Nephron (organoid): Measurements from ENCODE around the gene PTCD1.

Experiments used
- H3K27ac Mint-ChIP-seq, 3 experiments: 2 replicates each; pipeline ENCODE4 v1.8.0; 2020; ENCODE audit warnings: mixed read lengths in 3 of 3, mild to moderate bottlenecking in 2 of 3, moderate library complexity in 1 of 3
- H3K27me3 Mint-ChIP-seq: 2 replicates; pipeline ENCODE4 v1.8.0; 2021; ENCODE audit warnings: low read depth, mild to moderate bottlenecking, moderate library complexity, mixed read lengths
- H3K36me3 Mint-ChIP-seq: 2 replicates; pipeline ENCODE4 v1.8.0; 2020; ENCODE audit warnings: low read depth, mixed read lengths
- H3K4me1 Mint-ChIP-seq: 2 replicates; pipeline ENCODE4 v1.8.0; 2020; ENCODE audit warnings: mixed read lengths
- H3K4me3 Mint-ChIP-seq, 3 experiments: 2 replicates each; pipeline ENCODE4 v1.8.0; 2020; ENCODE audit warnings: mild to moderate bottlenecking in 3 of 3, mixed read lengths in 3 of 3, moderate library complexity in 2 of 3
- H3K9me3 Mint-ChIP-seq: 2 replicates; pipeline ENCODE4 v1.8.0; 2020; ENCODE audit warnings: mixed read lengths
- TF ChIP-seq, protein P1 (sequence below), 3 experiments: fragments of 200-600 bp; sonication (generic); IDR thresholded peaks; one replicate each; pipeline ENCODE4 v1.5.0; 2021; ENCODE audit warnings: antibody characterized with exemption in 3 of 3; ENCODE audit not compliant: unreplicated experiment in 3 of 3

The PTCD1 gene

DNA sequence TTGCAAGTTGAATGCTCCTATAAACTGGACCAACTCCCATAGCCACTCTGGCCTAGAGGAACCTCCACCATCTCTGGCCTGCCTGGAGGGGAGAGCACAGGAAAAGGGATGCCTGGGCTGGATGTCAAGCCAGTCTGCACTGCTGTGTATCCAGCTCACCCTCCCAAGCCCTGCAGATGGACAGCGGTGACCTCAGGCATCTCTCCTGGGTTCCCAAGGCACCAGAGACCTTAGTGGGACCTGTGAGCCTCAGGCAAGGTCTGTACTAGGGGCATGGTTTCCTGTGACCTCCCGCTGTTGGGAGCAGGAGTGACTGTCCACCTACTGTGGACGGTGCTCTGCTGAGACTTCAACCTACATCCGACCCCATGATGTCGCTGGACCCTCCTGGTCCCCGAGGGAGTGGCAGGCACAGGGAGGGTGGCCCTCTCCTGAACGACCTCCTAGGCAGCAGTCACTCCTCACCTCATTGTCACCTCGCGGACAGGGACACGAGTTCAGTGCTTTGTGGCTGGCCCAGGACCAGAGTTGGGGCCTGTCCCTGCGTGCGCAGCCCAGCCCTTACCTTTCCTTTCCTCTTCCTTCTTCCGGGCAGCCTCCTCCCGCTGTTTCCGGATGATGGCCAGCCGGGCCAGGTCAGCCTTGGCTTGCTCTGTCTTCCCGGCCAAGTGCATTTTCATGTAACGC is 41.2 kb downstream of the PTCD1 start:
- peak overlapping the region in 1 of 3 experiments; percentile 37 for H3K4me3 Mint-ChIP-seq
- no peaks in the 10 kb centered on the region for H3K9me3 Mint-ChIP-seq
- H3K36me3 Mint-ChIP-seq: peaks cover 47% of the 10 kb centered on the region
- H3K27me3 Mint-ChIP-seq: no peaks in the 10 kb centered on the region
- TF ChIP-seq, protein P1, sequence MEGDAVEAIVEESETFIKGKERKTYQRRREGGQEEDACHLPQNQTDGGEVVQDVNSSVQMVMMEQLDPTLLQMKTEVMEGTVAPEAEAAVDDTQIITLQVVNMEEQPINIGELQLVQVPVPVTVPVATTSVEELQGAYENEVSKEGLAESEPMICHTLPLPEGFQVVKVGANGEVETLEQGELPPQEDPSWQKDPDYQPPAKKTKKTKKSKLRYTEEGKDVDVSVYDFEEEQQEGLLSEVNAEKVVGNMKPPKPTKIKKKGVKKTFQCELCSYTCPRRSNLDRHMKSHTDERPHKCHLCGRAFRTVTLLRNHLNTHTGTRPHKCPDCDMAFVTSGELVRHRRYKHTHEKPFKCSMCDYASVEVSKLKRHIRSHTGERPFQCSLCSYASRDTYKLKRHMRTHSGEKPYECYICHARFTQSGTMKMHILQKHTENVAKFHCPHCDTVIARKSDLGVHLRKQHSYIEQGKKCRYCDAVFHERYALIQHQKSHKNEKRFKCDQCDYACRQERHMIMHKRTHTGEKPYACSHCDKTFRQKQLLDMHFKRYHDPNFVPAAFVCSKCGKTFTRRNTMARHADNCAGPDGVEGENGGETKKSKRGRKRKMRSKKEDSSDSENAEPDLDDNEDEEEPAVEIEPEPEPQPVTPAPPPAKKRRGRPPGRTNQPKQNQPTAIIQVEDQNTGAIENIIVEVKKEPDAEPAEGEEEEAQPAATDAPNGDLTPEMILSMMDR (IDR thresholded peaks at IDR 0.05; ENCODE audit: unreplicated experiment in 3 of 3): no peak
- H3K4me1 Mint-ChIP-seq: peaks cover 16% of the 10 kb centered on the region
- peak overlapping the region; percentile 32 to 59 (median 52) for H3K27ac Mint-ChIP-seq

DNA sequence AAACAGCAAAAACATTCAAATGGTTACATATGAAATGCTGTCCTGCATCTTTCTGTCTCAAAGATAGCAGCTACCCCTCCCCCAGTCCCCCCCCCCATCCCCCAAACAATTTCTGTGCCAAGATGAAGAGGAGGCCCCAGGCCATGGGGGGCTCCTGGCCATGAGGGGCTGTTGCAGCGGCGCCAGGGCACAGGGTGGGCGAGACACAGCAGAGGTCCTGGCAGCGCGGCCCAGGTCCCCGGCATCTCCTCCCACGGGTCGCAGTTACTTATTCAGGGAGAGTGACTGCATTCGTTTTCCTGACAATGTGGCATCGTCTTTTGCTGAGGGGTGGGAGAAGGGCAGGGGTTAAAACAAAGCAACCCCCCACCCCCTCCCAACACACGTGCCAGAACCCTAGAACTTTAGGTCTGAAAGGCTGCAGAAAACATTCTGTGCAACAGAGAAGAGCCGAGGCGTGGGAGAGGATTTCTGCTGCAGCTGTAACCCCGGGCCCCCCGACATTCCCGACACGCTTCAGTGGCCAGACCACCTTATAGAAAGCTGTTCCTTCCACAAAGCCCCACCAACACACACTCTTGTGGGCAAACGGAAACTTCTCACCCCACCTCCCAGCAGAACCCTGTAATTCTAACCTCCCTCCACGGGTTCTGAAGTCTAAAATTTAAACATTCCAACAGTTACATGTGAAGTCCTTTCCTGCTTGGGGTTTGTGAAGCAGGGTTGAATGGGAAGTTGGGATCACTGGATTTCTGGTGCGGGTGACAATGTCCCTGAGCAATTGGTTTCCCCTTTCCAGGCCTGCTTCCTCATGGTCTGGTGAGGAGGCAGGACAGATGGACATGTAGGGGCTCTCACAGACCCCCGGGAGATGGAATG is 41.9 kb downstream of the PTCD1 start:
- no peaks in the 10 kb centered on the region for H3K27me3 Mint-ChIP-seq
- H3K36me3 Mint-ChIP-seq: peaks cover 44% of the 10 kb centered on the region
- peak overlapping the region in 2 of 3 experiments; percentile 31 to 37 for H3K4me3 Mint-ChIP-seq
- H3K4me1 Mint-ChIP-seq: peaks cover 16% of the 10 kb centered on the region
- H3K9me3 Mint-ChIP-seq: no peaks in the 10 kb centered on the region
- peak overlapping the region; percentile 32 to 59 (median 52) for H3K27ac Mint-ChIP-seq
- TF ChIP-seq, protein P1 (IDR thresholded peaks at IDR 0.05; ENCODE audit: unreplicated experiment in 3 of 3): no peak

DNA sequence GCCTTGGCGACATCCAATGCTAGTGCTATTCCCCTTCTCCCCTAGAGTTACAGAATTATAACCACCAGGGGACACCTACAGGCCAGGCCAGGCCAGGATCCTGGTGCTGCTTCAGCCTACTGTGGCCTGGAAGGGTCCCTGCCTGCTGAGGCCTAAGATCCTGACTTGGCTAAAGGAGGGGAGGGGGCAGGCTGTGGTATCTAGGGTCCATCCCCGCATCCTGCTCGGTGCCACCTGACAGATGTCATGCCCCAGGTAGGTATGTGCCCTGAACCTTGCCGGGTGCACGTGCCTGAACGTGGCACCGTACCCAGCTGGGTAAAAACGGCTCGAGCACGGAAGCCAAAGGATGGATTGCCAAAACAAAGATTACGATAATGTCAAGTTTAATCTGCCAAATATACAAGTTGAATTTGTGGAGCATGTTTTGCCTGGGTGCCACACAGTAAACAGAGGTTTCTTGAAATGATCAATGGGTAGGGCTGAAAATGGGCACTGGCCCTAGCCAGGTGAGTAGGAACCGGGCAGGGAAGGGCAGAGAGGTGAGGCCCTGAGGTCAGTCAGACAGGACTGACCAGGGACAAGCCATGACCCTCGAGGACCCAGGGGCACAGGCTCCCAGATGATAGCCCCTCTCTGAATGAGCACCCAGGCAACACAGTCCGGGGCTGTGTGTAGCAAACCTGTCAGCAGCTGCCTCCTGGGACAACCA is 42.8 kb downstream of the PTCD1 start:
- H3K4me3 Mint-ChIP-seq: no peak overlapping the region
- peaks cover 16% of the 10 kb centered on the region for H3K4me1 Mint-ChIP-seq
- H3K27ac Mint-ChIP-seq: no peak overlapping the region
- peaks cover 35% of the 10 kb centered on the region for H3K36me3 Mint-ChIP-seq
- H3K27me3 Mint-ChIP-seq: no peaks in the 10 kb centered on the region
- TF ChIP-seq, protein P1 (IDR thresholded peaks at IDR 0.05; ENCODE audit: unreplicated experiment in 3 of 3): no peak
- H3K9me3 Mint-ChIP-seq: no peaks in the 10 kb centered on the region

DNA sequence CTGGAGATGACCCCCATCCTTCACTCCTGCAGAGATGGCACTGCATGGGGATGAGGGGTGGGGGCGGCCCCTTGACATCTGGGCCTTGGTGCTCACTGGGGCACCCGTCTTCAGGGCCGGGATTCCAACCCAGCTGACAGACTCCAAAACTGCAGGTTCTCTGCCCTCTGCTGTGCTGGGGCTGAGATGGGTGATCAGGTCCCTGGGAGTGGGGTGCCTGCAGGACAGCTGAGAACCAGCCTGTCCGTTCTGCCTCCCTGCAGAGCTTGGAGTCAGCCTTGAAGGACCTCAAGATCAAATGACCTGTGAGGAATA is 44.5 kb downstream of the PTCD1 start:
- TF ChIP-seq, protein P1 (IDR thresholded peaks at IDR 0.05; ENCODE audit: unreplicated experiment in 3 of 3): no peak
- no peaks in the 10 kb centered on the region for H3K27me3 Mint-ChIP-seq
- H3K27ac Mint-ChIP-seq: no peak overlapping the region
- H3K9me3 Mint-ChIP-seq: no peaks in the 10 kb centered on the region
- peaks cover 21% of the 10 kb centered on the region for H3K36me3 Mint-ChIP-seq
- H3K4me3 Mint-ChIP-seq: peak overlapping the region in 2 of 3 experiments; percentile 93 to 96
- peaks cover 16% of the 10 kb centered on the region for H3K4me1 Mint-ChIP-seq

DNA sequence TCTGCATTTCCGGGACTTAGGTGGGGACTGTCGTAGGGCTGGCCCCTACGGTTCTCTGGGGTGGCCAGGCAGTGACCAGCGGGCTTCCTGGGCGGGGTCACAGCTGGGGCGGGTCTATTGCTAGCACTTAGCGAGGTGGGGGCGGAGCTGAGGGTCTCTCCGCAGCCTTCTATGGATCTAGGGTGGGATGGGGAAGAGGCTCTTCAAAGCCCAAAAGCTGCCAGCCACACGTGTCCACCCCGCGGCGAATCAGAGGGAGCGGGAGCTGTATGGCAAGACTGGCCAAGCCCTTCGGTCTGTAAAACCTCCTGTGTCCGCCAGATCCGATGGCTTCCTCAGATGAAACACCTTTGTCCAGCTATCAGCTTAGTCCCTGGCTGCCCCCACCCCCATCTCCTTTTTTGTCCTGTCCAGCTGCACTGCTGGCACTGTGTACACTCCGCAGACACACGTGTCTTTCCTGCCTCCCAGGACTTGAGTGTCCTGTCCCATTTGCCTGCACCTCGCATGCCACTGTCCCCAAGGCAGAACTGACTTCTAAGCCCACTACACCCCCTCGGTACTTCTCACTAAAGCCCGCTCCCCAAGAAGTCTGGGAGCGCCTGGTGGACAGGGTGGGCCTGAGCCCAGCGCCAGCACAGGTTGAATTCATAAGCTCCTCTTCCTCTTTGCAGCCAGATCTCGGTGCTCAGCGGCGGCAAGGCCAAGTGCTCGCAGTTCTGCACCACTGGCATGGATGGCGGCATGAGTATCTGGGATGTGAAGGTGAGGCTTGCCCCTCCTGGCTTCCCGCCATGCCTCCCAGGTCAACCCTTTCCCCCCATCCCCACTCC is 45.0 kb downstream of the PTCD1 start:
- H3K27me3 Mint-ChIP-seq: no peaks in the 10 kb centered on the region
- H3K4me1 Mint-ChIP-seq: peaks cover 16% of the 10 kb centered on the region
- no peaks in the 10 kb centered on the region for H3K9me3 Mint-ChIP-seq
- H3K36me3 Mint-ChIP-seq: peaks cover 16% of the 10 kb centered on the region
- TF ChIP-seq, protein P1 (IDR thresholded peaks at IDR 0.05; ENCODE audit: unreplicated experiment in 3 of 3): no peak
- H3K27ac Mint-ChIP-seq: peak overlapping the region; percentile 80 to 94 (median 90)
- peak overlapping the region; percentile 93 to 96 (median 96) for H3K4me3 Mint-ChIP-seq
